Measurements from ENCODE around the gene BARD1. TPM values are rescaled to one million over a fixed set of nuclear protein-coding genes. Genes with fewer than 3 reads are reported as not detected.

Gene BARD1
- total and polyA plus RNA-seq, 10 donors: 2.4 to 18.0 (median 13.9) TPM

DNA sequence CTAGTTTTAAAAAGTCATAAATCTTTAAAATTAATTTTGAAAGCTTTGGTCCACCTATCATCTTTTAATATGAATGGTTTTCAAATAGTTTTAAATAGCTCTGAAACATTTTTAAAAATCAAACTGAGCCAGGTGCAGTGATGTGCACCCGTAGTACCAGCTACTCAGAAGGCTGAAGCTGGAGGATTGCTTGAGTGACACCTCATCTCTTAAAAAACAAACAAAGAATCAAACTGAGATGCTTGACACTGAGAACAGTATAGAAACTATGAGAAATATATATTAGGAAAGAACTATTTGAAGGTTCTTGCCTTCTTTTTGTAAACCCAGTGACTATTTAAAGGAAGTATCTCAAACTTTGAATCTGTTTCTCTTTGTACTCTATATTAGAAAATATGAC lies 67.4 kb downstream of the BARD1 start:
- Histone ChIP-seq H3K27me3 (replicated peaks in 1 of 7) (no peaks in the 10 kb centered on the region), H3K4me3 (no peak overlapping the region), H3K36me3 (peaks cover 0 to 54% (median 15%) of the 10 kb centered on the region in 6 donors), H3K4me1 (no peaks in the 10 kb centered on the region), H3K27ac (no peak overlapping the region), H3K9me3 (no peaks in the 10 kb centered on the region)
- WGBS, 5 donors: 83 to 95% (median 91%) methylated on average over 1 of the region's 1 CpG
- intact Hi-C loops (cut with DNase I; ENCODE audit: low total_unique reads): no loop called here
- TF ChIP-seq POLR2AphosphoS5 (IDR thresholded peaks at IDR 0.05): no peak
- no peak for DNase-seq

DNA sequence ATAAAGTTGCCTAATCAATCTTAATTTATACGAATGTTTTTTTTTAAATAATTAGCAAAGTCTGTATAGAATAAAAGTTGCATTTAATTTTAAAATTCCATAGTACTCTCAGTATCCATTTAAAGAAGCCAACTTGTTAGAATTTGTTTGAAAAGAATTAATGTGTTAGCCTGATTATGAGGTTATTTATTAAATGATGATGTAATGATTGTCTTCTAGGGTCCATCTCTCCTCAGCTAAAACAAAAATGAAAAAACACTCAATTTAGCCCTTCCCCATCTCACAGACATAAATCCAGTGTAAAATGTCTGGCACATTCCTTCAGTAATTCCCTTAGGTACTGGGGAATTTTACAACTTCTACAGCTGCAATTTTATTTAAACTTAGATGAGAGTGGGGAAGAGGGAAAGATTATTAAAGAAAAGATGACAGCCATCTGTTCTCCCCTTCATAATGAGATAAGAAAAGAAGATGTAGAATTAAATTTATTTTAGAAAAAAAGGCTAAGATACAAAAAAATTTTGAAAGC lies 68.6 kb downstream of the BARD1 start:
- H3K36me3 ChIP-seq: peaks cover 0 to 49% (median 15%) of the 10 kb centered on the region in 6 donors
- H3K4me3 ChIP-seq: no peak overlapping the region
- intact Hi-C loops (cut with DNase I; ENCODE audit: low total_unique reads): no loop called here
- DNase-seq: no peak
- 88 to 95% (median 92%) methylated on average over 1 of the region's 1 CpG for WGBS, 5 donors
- H3K27ac ChIP-seq: no peak overlapping the region
- H3K9me3 ChIP-seq: no peaks in the 10 kb centered on the region
- no peaks in the 10 kb centered on the region for H3K4me1 ChIP-seq
- H3K27me3 ChIP-seq (replicated peaks in 1 of 7): no peaks in the 10 kb centered on the region
- no peak for TF ChIP-seq CTCF (IDR thresholded peaks at IDR 0.05 in 8 of 11, conservative IDR thresholded peaks at IDR 0.05 in 3 of 11)
- no peak for TF ChIP-seq POLR2AphosphoS5 (IDR thresholded peaks at IDR 0.05)
- TF ChIP-seq POLR2A (IDR thresholded peaks at IDR 0.05): no peak

- intact Hi-C loops (cut with DNase I; ENCODE audit: low total_unique reads): no loop called here
- H3K36me3 ChIP-seq: peaks cover 0 to 15% (median 0%) of the 10 kb centered on the region in 6 donors
- DNase-seq: no peak
- H3K9me3 ChIP-seq: no peaks in the 10 kb centered on the region
- 62 to 85% (median 76%) methylated on average over 3 of the region's 3 CpGs for WGBS, 5 donors
- no peaks in the 10 kb centered on the region for H3K4me1 ChIP-seq
- TF ChIP-seq CTCF (IDR thresholded peaks at IDR 0.05 in 8 of 11, conservative IDR thresholded peaks at IDR 0.05 in 3 of 11): no peak
- no peak for TF ChIP-seq POLR2A (IDR thresholded peaks at IDR 0.05)
- TF ChIP-seq POLR2AphosphoS5 (IDR thresholded peaks at IDR 0.05): no peak
- no peak overlapping the region for H3K27ac ChIP-seq
- no peaks in the 10 kb centered on the region for H3K27me3 ChIP-seq (replicated peaks in 1 of 7)
- no peak overlapping the region for H3K4me3 ChIP-seq
These were observed 72.3 kb downstream of the BARD1 start for GRCh38 chr2:214737188-214737587.

DNA sequence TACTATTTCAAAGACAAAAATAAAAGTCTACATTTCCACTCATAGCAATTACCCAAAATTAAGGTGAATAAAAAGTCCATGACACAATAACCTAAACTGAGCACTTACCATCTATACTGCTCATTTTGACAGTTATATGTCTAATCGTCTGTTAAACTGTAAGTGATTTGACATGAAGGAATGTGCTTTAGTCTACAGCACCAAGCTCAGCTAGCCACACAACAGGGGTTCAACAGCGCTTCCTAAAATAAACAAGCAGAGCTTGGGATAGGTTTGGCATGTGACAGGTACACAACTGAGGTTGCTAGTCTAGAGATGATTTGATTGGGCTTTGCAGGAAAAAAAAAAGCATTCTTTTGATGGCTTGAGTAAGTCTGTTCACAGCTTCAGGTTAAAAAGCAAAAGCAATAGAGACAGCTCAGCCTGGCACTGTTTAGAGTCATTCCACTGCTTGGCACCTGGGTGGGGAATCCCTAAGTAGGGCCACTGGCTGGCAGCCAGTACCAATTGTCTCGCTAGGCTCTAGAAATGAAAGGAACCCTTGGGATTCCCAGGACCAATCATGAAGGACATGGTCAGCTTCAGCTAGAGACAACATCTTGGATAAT lies 78.6 kb downstream of the BARD1 start:
- H3K4me1 ChIP-seq: no peaks in the 10 kb centered on the region
- H3K27ac ChIP-seq: no peak overlapping the region
- TF ChIP-seq CTCF (IDR thresholded peaks at IDR 0.05 in 8 of 11, conservative IDR thresholded peaks at IDR 0.05 in 3 of 11) (no peak), POLR2A (IDR thresholded peaks at IDR 0.05) (no peak), POLR2AphosphoS5 (IDR thresholded peaks at IDR 0.05) (no peak)
- peaks cover 0 to 56% (median 23%) of the 10 kb centered on the region in 6 donors for H3K36me3 ChIP-seq
- no peak overlapping the region for H3K4me3 ChIP-seq
- intact Hi-C loops (cut with DNase I; ENCODE audit: low total_unique reads): no loop called here
- H3K27me3 ChIP-seq (replicated peaks in 1 of 7): no peaks in the 10 kb centered on the region
- 80 to 92% (median 88%) methylated on average over 3 of the region's 3 CpGs for WGBS, 5 donors
- no peaks in the 10 kb centered on the region for H3K9me3 ChIP-seq
- no peak for DNase-seq
